ENCODE results near the gene AUTS2. TPM values are rescaled to one million over a fixed set of nuclear protein-coding genes. Genes with fewer than 3 reads are reported as not detected.

AUTS2 gene
- total and polyA plus RNA-seq, 2 of the 8 experiments (the other 6 are each of a cell fraction or from before 2014, with no cell fraction given): 25.9 to 101 TPM

GRCh38 chr7:70668606-70669358 is 1070.5 kb downstream of the AUTS2 start:
- no peak overlapping the region for H4K91ac ChIP-seq (replicated peaks; ENCODE audit: insufficient read length, low read length)
- WGBS, 2 experiments (ENCODE audit: extremely low coverage in 1 of 2, insufficient coverage in 1 of 2, insufficient read length in 1 of 2, insufficient replicate concordance in 2 of 2, low coverage in 1 of 2, low lambda C conversion rate in 2 of 2, missing lambda C conversion rate in 1 of 2): 90% methylated on average over 16 of the region's 16 CpGs; no CpG with 5 or more reads in 1 of the 2 experiments
- no peaks in the 10 kb centered on the region for H3K9me3 ChIP-seq (ENCODE audit: insufficient read depth in 2 of 2, low read depth in 1 of 2, low read length in 1 of 2)
- H2BK20ac ChIP-seq (ENCODE audit: low read length): no peak overlapping the region
- H2AK5ac ChIP-seq (ENCODE audit: low read depth, low read length): no peak overlapping the region
- no peak overlapping the region for H2AFZ ChIP-seq (ENCODE audit: low read length)
- FAIRE-seq (no peak), DNase-seq (ENCODE audit: low read depth in 1 of 2, low spot score in 2 of 2) (no peak)
- H2BK120ac ChIP-seq (replicated peaks; ENCODE audit: low read depth, low read length): no peak overlapping the region
- no peak overlapping the region for H3K23ac ChIP-seq (ENCODE audit: insufficient read length)
- no peak overlapping the region for H4K5ac ChIP-seq (ENCODE audit: insufficient read length, low read depth, low read length)
- no peaks in the 10 kb centered on the region for H3K27me3 ChIP-seq (replicated peaks in 1 of 4; ENCODE audit: control insufficient read depth in 3 of 4, extremely low read depth in 1 of 4, insufficient read depth in 3 of 4, low read length in 3 of 4)
- H3K36me3 ChIP-seq (ENCODE audit: control insufficient read depth in 2 of 4, insufficient read depth in 4 of 4, low read length in 3 of 4): no peaks in the 10 kb centered on the region
- no peak overlapping the region for H3K9ac ChIP-seq (replicated peaks in 1 of 4; ENCODE audit: extremely low read depth in 1 of 4, low read depth in 3 of 4, low read length in 3 of 4)
- no peaks in the 10 kb centered on the region for H3K23me2 ChIP-seq (ENCODE audit: low read depth, low read length)
- no peak for TF ChIP-seq KDM4A (IDR thresholded peaks at IDR 0.05; ENCODE audit: low read depth, low read length, severe bottlenecking)
- no peak for TF ChIP-seq TEAD4 (IDR thresholded peaks at IDR 0.05; ENCODE audit: low read depth, low read length)
- no peak for TF ChIP-seq SUZ12 (IDR thresholded peaks at IDR 0.05; ENCODE audit: low read length)
- no peak for TF ChIP-seq CEBPB (IDR thresholded peaks at IDR 0.05; ENCODE audit: low read depth, low read length)
- no peak for TF ChIP-seq KDM5A (IDR thresholded peaks at IDR 0.05; ENCODE audit: low read length)
- TF ChIP-seq MAX (IDR thresholded peaks at IDR 0.05): no peak
- TF ChIP-seq SP4 (IDR thresholded peaks at IDR 0.05; ENCODE audit: low read length): no peak
- TF ChIP-seq YY1 (IDR thresholded peaks at IDR 0.05; ENCODE audit: low read depth, low read length): no peak
- TF ChIP-seq HDAC2 (IDR thresholded peaks at IDR 0.05; ENCODE audit: borderline replicate concordance in 1 of 2, low read depth in 2 of 2, low read length in 2 of 2): no peak
- TF ChIP-seq RNF2 (IDR thresholded peaks at IDR 0.05; ENCODE audit: borderline replicate concordance, low read depth, low read length, missing control alignments, poor library complexity, severe bottlenecking): no peak
- H3K79me2 ChIP-seq (ENCODE audit: control insufficient read depth in 1 of 2, insufficient read depth in 2 of 2, low read length in 2 of 2): no peaks in the 10 kb centered on the region
- H3K56ac ChIP-seq (replicated peaks; ENCODE audit: insufficient read length, low read depth, low read length): no peak overlapping the region
- no peak overlapping the region for H3K4me3 ChIP-seq (ENCODE audit: extremely low read depth in 1 of 4, insufficient read depth in 2 of 4, low read depth in 3 of 4, low read length in 4 of 4)
- no peak overlapping the region for H4K8ac ChIP-seq (ENCODE audit: extremely low read depth, insufficient read depth, low read length)
- H3K4me1 ChIP-seq (replicated peaks in 1 of 4; ENCODE audit: control insufficient read depth in 3 of 4, insufficient read depth in 4 of 4, low read length in 3 of 4): peaks cover 0 to 2% (median under 1%) of the 10 kb centered on the region in 4 experiments; a peak in 1 of 7 replicates
- no peak overlapping the region for H2BK5ac ChIP-seq (ENCODE audit: low read depth, low read length)
- ChIA-PET POLR2A (ENCODE audit: partially characterized antibody) (no interaction called here), CTCF (ENCODE audit: partially characterized antibody) (interaction anchor here (1.0 kb wide), 1 partner anchor 21 kb away, joined by 3 read pairs; no protein-coding TSS in a partner anchor)
- H4K20me1 ChIP-seq (replicated peaks in 1 of 2; ENCODE audit: control insufficient read depth in 1 of 2, insufficient read depth in 2 of 2, low read length in 2 of 2): no peaks in the 10 kb centered on the region
- H3K18ac ChIP-seq (ENCODE audit: extremely low read depth, low read length): no peak overlapping the region
- H3K4ac ChIP-seq (replicated peaks; ENCODE audit: insufficient read length, low read depth, low read length): no peak overlapping the region
- H3K27ac ChIP-seq (ENCODE audit: low read depth, low read length): no peak overlapping the region
- H3K14ac ChIP-seq (ENCODE audit: insufficient read length): no peak overlapping the region
- H2BK15ac ChIP-seq (ENCODE audit: low read length): no peak overlapping the region
- H3K79me1 ChIP-seq (ENCODE audit: low read depth, low read length): peaks cover 2% of the 10 kb centered on the region; the same call in 1 of the 2 replicates
- no peak overlapping the region for H3K4me2 ChIP-seq (ENCODE audit: insufficient read depth in 1 of 2, low read depth in 2 of 2, low read length in 2 of 2)
- H2BK12ac ChIP-seq (ENCODE audit: low read depth, low read length): no peak overlapping the region
